Tibial nerve (tissue), 4 donors: ENCODE measurements around the gene PARP12. TPM values are rescaled to one million over a fixed set of nuclear protein-coding genes. Genes with fewer than 3 reads are reported as not detected.

Source experiments
- DNase-seq, 2 donors: peaks; one replicate each; pipeline ENCODE4 v3.0.0-alpha.2; 2019; ENCODE audit warnings: low spot score in 2 of 2
- H3K27ac ChIP-seq, 4 donors: fragments of 200-600 bp; sonication (generic) in 3 of 4; one replicate each; pipeline ENCODE4 v1.5.1; 2017 to 2019; ENCODE audit warnings: mild to moderate bottlenecking in 1 of 4
- H3K27me3 ChIP-seq, 2 donors: fragments of 200-600 bp; sonication (generic) in 1 of 2; one replicate each; pipeline versions ENCODE4 v1.5.1 to v1.6.0; 2017 to 2019
- H3K36me3 ChIP-seq, 3 donors: fragments of 200-600 bp; sonication (generic); one replicate each; pipeline ENCODE4 v1.5.1; 2018 to 2019
- H3K4me1 ChIP-seq, 4 donors: fragments of 200-600 bp; sonication (generic) in 3 of 4; one replicate each; pipeline ENCODE4 v1.5.1; 2017 to 2019
- H3K4me3 ChIP-seq, 4 donors: fragments of 200-600 bp; sonication (generic) in 3 of 4; one replicate each; pipeline ENCODE4 v1.5.1; 2017 to 2019; ENCODE audit warnings: mild to moderate bottlenecking in 1 of 4, moderate library complexity in 1 of 4
- H3K9me3 ChIP-seq, 4 donors: fragments of 200-600 bp; sonication (generic) in 3 of 4; one replicate each; pipeline ENCODE4 v1.5.1; 2017 to 2019
- EP300 ChIP-seq, 2 donors: sonication (generic); formaldehyde crosslinking; IDR thresholded peaks; one replicate each; pipeline ENCODE4 v1.6.1; 2017; ENCODE audit warnings: antibody characterized with exemption in 2 of 2, mild to moderate bottlenecking in 1 of 2
- POLR2A ChIP-seq, 2 donors: fragments of 450-650 bp; IDR thresholded peaks; one replicate each; pipeline ENCODE4 v1.6.1; 2017; ENCODE audit warnings: antibody characterized with exemption in 2 of 2, mild to moderate bottlenecking in 2 of 2, moderate library complexity in 2 of 2
- WGBS, 2 donors: methylation state at CpG; one replicate each; pipeline ENCODE4 v1.1.5; 2018; 5-methylcytosine and 5-hydroxymethylcytosine counted together
- total RNA-seq, 4 donors: library from RNA; depleted of rRNA; stranded (reverse); fragments of >200 nt; gene quantifications; one replicate each; pipeline ENCODE4 v1.1.0, GENCODE V29; 2016
- TF ChIP-seq, protein P1 (sequence below), 5 experiments: fragments of 200-600 bp in 3 of 5; fragments of 450-650 bp in 2 of 5; sonication (generic) in 3 of 5; IDR thresholded peaks; one replicate each; pipeline ENCODE4 v1.5.1; 2016 to 2019; ENCODE audit warnings: antibody characterized with exemption in 5 of 5, mild to moderate bottlenecking in 3 of 5, moderate library complexity in 2 of 5

Gene PARP12
- total RNA-seq, 4 donors from 2014 or later = 40.0 to 54.2 (median 44.2) TPM

GRCh38 chr7:140017543-140017942, 45.2 kb downstream of the PARP12 start:
- TF ChIP-seq EP300 (IDR thresholded peaks at IDR 0.05) (no peak), POLR2A (IDR thresholded peaks at IDR 0.05) (no peak)
- TF ChIP-seq, protein P1, sequence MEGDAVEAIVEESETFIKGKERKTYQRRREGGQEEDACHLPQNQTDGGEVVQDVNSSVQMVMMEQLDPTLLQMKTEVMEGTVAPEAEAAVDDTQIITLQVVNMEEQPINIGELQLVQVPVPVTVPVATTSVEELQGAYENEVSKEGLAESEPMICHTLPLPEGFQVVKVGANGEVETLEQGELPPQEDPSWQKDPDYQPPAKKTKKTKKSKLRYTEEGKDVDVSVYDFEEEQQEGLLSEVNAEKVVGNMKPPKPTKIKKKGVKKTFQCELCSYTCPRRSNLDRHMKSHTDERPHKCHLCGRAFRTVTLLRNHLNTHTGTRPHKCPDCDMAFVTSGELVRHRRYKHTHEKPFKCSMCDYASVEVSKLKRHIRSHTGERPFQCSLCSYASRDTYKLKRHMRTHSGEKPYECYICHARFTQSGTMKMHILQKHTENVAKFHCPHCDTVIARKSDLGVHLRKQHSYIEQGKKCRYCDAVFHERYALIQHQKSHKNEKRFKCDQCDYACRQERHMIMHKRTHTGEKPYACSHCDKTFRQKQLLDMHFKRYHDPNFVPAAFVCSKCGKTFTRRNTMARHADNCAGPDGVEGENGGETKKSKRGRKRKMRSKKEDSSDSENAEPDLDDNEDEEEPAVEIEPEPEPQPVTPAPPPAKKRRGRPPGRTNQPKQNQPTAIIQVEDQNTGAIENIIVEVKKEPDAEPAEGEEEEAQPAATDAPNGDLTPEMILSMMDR (IDR thresholded peaks at IDR 0.05) = no peak
- no peak overlapping the region for H3K4me3 ChIP-seq
- WGBS, 2 donors = 63 to 73% methylated on average over 6 to 12 of the region's 15 CpGs
- H3K4me1 ChIP-seq = no peaks in the 10 kb centered on the region
- peaks cover 0 to 18% (median 0%) of the 10 kb centered on the region in 3 donors for H3K36me3 ChIP-seq
- no peaks in the 10 kb centered on the region for H3K27me3 ChIP-seq
- H3K9me3 ChIP-seq = no peaks in the 10 kb centered on the region
- H3K27ac ChIP-seq = no peak overlapping the region
- DNase-seq = no peak

DNA sequence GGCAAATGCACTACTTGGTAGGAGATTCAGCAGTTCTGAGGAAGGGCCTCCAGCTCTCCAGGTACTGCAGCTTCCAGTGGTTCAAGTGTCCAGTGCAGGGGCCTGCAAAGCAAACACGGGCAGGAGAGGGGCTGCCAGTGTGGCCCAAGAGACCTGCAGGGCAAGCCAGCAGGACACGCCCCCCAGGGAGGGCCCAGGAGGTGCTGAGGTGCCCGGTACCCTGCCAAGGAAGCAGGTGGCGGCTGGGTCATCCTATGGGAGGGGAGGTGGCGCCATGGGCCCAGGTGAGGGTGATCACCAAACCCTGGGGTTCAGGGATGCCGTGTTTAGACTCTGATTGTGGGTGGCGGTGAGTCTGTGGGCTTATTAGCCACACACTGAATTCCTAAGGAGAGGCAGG, 45.7 kb downstream of the PARP12 start:
- 83 to 96% methylated on average over 4 to 7 of the region's 7 CpGs for WGBS, 2 donors
- Histone ChIP-seq H3K36me3 (peaks cover 0 to 13% (median 0%) of the 10 kb centered on the region in 3 donors), H3K4me1 (no peaks in the 10 kb centered on the region), H3K27ac (no peak overlapping the region), H3K27me3 (no peaks in the 10 kb centered on the region), H3K4me3 (no peak overlapping the region), H3K9me3 (no peaks in the 10 kb centered on the region)
- TF ChIP-seq, protein P1 (IDR thresholded peaks at IDR 0.05) = no peak
- TF ChIP-seq POLR2A (IDR thresholded peaks at IDR 0.05) = no peak
- no peak for TF ChIP-seq EP300 (IDR thresholded peaks at IDR 0.05)
- no peak for DNase-seq

- Histone ChIP-seq H3K4me1 (no peaks in the 10 kb centered on the region), H3K4me3 (no peak overlapping the region), H3K27ac (no peak overlapping the region), H3K27me3 (no peaks in the 10 kb centered on the region), H3K36me3 (peaks cover 0 to 8% (median 0%) of the 10 kb centered on the region in 3 donors), H3K9me3 (no peaks in the 10 kb centered on the region)
- TF ChIP-seq POLR2A (IDR thresholded peaks at IDR 0.05) (no peak), EP300 (IDR thresholded peaks at IDR 0.05) (no peak)
- TF ChIP-seq, protein P1 (IDR thresholded peaks at IDR 0.05) = no peak
- 64 to 78% methylated on average over 9 of the region's 9 CpGs for WGBS, 2 donors
- DNase-seq = no peak
Observed at GRCh38 chr7:140016540-140016939, 46.2 kb downstream of the PARP12 start.

DNA sequence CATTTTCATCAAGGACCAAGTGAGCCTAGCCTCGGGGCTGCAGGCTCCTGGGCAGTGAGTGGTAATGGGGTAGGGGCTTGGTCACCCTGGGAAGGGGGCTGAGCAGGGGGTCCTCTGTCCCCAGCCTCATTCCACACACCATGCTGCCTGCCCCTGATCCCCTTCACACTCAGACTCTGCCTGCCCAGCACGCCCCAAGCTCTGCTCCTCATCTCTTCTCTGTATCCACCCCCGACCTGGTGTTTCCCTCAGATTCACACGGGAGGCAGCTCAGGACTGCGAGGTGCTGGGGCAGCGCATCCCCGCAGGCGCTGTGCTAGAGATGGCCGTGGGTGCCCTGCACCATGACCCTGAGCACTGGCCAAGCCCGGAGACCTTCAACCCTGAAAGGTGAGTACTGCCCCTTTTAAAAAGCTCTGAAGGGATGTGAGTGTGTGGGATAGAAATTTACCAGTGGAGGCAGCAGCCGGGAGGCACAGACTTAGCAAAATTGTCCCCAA, 47.2 kb downstream of the PARP12 start:
- Histone ChIP-seq H3K4me3 (no peak overlapping the region), H3K27ac (no peak overlapping the region), H3K36me3 (no peaks in the 10 kb centered on the region), H3K4me1 (no peaks in the 10 kb centered on the region), H3K9me3 (no peaks in the 10 kb centered on the region), H3K27me3 (no peaks in the 10 kb centered on the region)
- no peak for DNase-seq
- TF ChIP-seq EP300 (IDR thresholded peaks at IDR 0.05) = no peak
- no peak for TF ChIP-seq POLR2A (IDR thresholded peaks at IDR 0.05)
- TF ChIP-seq, protein P1 (IDR thresholded peaks at IDR 0.05) = no peak
- WGBS, 2 donors = 82 to 87% methylated on average over 11 of the region's 11 CpGs

- DNase-seq = no peak
- H3K9me3 ChIP-seq = no peaks in the 10 kb centered on the region
- WGBS, 2 donors = 89 to 90% methylated on average over 10 of the region's 10 CpGs
- H3K27ac ChIP-seq = no peak overlapping the region
- no peaks in the 10 kb centered on the region for H3K4me1 ChIP-seq
- no peaks in the 10 kb centered on the region for H3K36me3 ChIP-seq
- H3K27me3 ChIP-seq = no peaks in the 10 kb centered on the region
- TF ChIP-seq POLR2A (IDR thresholded peaks at IDR 0.05) (no peak), EP300 (IDR thresholded peaks at IDR 0.05) (no peak)
- no peak overlapping the region for H3K4me3 ChIP-seq
Observed at GRCh38 chr7:140014123-140014522, 48.6 kb downstream of the PARP12 start.

DNA sequence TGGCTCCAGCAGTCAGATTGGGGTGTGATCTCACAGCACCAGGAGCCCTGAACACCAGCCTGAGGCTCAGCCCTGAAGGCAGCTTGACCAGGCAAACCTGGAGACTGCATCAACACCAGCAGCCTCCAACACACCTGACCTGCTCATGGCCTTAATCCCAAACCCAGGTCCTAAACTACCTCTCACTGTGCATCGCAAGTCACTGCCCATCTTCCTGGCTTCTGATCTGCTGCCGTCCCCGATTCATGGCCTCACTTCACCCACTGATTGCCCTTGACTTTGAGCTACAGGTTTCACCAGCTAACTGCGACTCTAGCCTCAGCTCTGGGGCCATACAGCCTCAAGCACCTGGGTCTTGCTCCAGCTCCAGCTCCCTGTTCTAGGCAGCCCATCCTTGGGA, 49.1 kb downstream of the PARP12 start:
- no peaks in the 10 kb centered on the region for H3K9me3 ChIP-seq
- no peaks in the 10 kb centered on the region for H3K27me3 ChIP-seq
- no peak overlapping the region for H3K27ac ChIP-seq
- 93 to 94% methylated on average over 4 of the region's 4 CpGs for WGBS, 2 donors
- no peak overlapping the region for H3K4me3 ChIP-seq
- no peak for TF ChIP-seq POLR2A (IDR thresholded peaks at IDR 0.05)
- TF ChIP-seq EP300 (IDR thresholded peaks at IDR 0.05) = no peak
- TF ChIP-seq, protein P1 (IDR thresholded peaks at IDR 0.05) = no peak
- H3K36me3 ChIP-seq = no peaks in the 10 kb centered on the region
- DNase-seq = no peak
- no peaks in the 10 kb centered on the region for H3K4me1 ChIP-seq
